GM23338 (cell line): ENCODE measurements around the gene TRUB1. TPM values are rescaled to one million over a fixed set of nuclear protein-coding genes. Genes with fewer than 3 reads are reported as not detected.

ENCODE experiments used
- ATAC-seq: fragments of 200-7000 bp; cut with Tn5 transposase; 3 replicates; pipeline ENCODE4 v1.9.1; 2020
- DNase-seq: peaks from one replicate; pipeline ENCODE4 v3.0.0-alpha.2; 2015; ENCODE audit warnings: low spot score
- H2AFZ ChIP-seq: fragments of 200-600 bp; sonication (generic); 2 replicates; pipeline ENCODE4 v1.8.0; 2016; ENCODE audit warnings: antibody characterized with exemption, mild to moderate bottlenecking, moderate library complexity
- H3F3A ChIP-seq: fragments of 200-600 bp; sonication (generic); replicated peaks from 2 replicates; pipeline ENCODE4 v1.8.0; 2017; ENCODE audit warnings: antibody characterized with exemption, mixed run types, low read depth
- H3K27ac ChIP-seq: fragments of 200-600 bp; sonication (generic); 2 replicates; pipeline ENCODE4 v1.6.1; 2016; ENCODE audit warnings: low read depth
- H3K27me3 ChIP-seq: fragments of 200-600 bp; sonication (generic); 2 replicates; pipeline ENCODE4 v1.8.0; 2016; ENCODE audit warnings: mild to moderate bottlenecking, mixed run types, moderate library complexity; ENCODE audit not compliant: insufficient read depth
- H3K36me3 ChIP-seq: fragments of 200-600 bp; sonication (generic); 2 replicates; pipeline ENCODE4 v1.8.0; 2016; ENCODE audit warnings: mild to moderate bottlenecking; ENCODE audit not compliant: insufficient read depth
- H3K4me1 ChIP-seq: fragments of 200-600 bp; sonication (generic); 2 replicates; pipeline ENCODE4 v1.8.0; 2016; ENCODE audit warnings: mild to moderate bottlenecking, moderate library complexity; ENCODE audit not compliant: insufficient read depth
- H3K4me2 ChIP-seq: fragments of 200-600 bp; sonication (generic); 2 replicates; pipeline ENCODE4 v1.7.1; 2017; ENCODE audit warnings: mixed run types
- H3K4me3 ChIP-seq: fragments of 200-600 bp; sonication (generic); 2 replicates; pipeline ENCODE4 v1.6.1; 2016; ENCODE audit warnings: mixed run types
- H3K79me2 ChIP-seq: fragments of 200-600 bp; sonication (generic); replicated peaks from 2 replicates; pipeline ENCODE4 v1.8.0; 2017; ENCODE audit warnings: mild to moderate bottlenecking; ENCODE audit not compliant: insufficient read depth
- H3K9me2 ChIP-seq: fragments of 200-600 bp; sonication (generic); 2 replicates; pipeline ENCODE4 v1.8.0; 2017; ENCODE audit not compliant: insufficient read depth
- H4K20me1 ChIP-seq: fragments of 200-600 bp; sonication (generic); replicated peaks from 2 replicates; pipeline ENCODE4 v1.8.0; 2017; ENCODE audit warnings: mild to moderate bottlenecking; ENCODE audit not compliant: insufficient read depth
- H3K27ac Mint-ChIP-seq: 2 replicates; pipeline ENCODE4 v1.8.0; 2020; ENCODE audit warnings: inconsistent platforms, mild to moderate bottlenecking, moderate library complexity, mixed read lengths
- H3K27me3 Mint-ChIP-seq: 3 replicates; pipeline ENCODE4 v1.8.0; 2022; ENCODE audit warnings: low read depth, mild to moderate bottlenecking, moderate library complexity, mixed read lengths, inconsistent platforms; ENCODE audit not compliant: insufficient read depth, poor library complexity
- H3K36me3 Mint-ChIP-seq: 3 replicates; pipeline ENCODE4 v1.8.0; 2021; ENCODE audit warnings: low read depth, mild to moderate bottlenecking, inconsistent platforms, moderate library complexity, mixed read lengths
- H3K4me1 Mint-ChIP-seq: 3 replicates; pipeline ENCODE4 v1.8.0; 2020; ENCODE audit warnings: mild to moderate bottlenecking, inconsistent platforms, mixed read lengths
- H3K4me3 Mint-ChIP-seq: 3 replicates; pipeline ENCODE4 v1.8.0; 2021; ENCODE audit warnings: moderate library complexity, mild to moderate bottlenecking, inconsistent platforms, mixed read lengths
- H3K9me3 Mint-ChIP-seq: 3 replicates; pipeline ENCODE4 v1.8.0; 2020; ENCODE audit warnings: moderate library complexity, mild to moderate bottlenecking, inconsistent platforms, mixed read lengths
- CREB1 ChIP-seq: fragments of 250-450 bp; sonication (Bioruptor Pico); IDR thresholded peaks from 2 replicates; pipeline ENCODE4 v1.5.0; 2020; ENCODE audit warnings: low read depth, mild to moderate bottlenecking, moderate library complexity
- CTCF ChIP-seq, 2 experiments: fragments of 200-600 bp in 1 of 2; sonication (generic) in 1 of 2; conservative IDR thresholded peaks; 2 replicates each; pipeline versions ENCODE4 v1.5.1 to v1.6.1; 2016 to 2017; ENCODE audit warnings: antibody characterized with exemption in 2 of 2, low read depth in 2 of 2, mild to moderate bottlenecking in 2 of 2, moderate library complexity in 1 of 2
- ETS1 ChIP-seq: IDR thresholded peaks from 2 replicates; pipeline ENCODE4 v1.6.1; 2016; ENCODE audit warnings: antibody characterized with exemption
- EZH2 ChIP-seq: fragments of 200-600 bp; sonication (generic); IDR thresholded peaks from one replicate; pipeline ENCODE4 v1.8.0; 2017; ENCODE audit warnings: antibody characterized with exemption, mild to moderate bottlenecking, low read depth; ENCODE audit not compliant: unreplicated experiment
- EZH2phosphoT487 ChIP-seq: fragments of 200-600 bp; sonication (generic); IDR thresholded peaks from one replicate; pipeline ENCODE4 v1.8.1; 2018; ENCODE audit warnings: antibody characterized with exemption; ENCODE audit not compliant: unreplicated experiment
- POLR2AphosphoS5 ChIP-seq: IDR thresholded peaks from 2 replicates; pipeline ENCODE4 v1.6.1; 2016; ENCODE audit warnings: antibody characterized with exemption, low read depth
- STAT1 ChIP-seq: IDR thresholded peaks from one replicate; pipeline ENCODE4 v1.6.1; 2016; ENCODE audit warnings: antibody characterized with exemption; ENCODE audit not compliant: unreplicated experiment
- ZNF114 ChIP-seq: fragments of 250-450 bp; sonication (Bioruptor Pico); IDR thresholded peaks from 2 replicates; pipeline ENCODE4 v1.5.0; 2020; ENCODE audit warnings: mild to moderate bottlenecking, moderate library complexity
- ZNF331 ChIP-seq: fragments of 250-450 bp; sonication (Bioruptor Pico); IDR thresholded peaks from 2 replicates; pipeline ENCODE4 v1.5.0; 2020; ENCODE audit warnings: low read depth, mild to moderate bottlenecking, moderate library complexity
- ZNF462 ChIP-seq: fragments of 250-450 bp; sonication (Bioruptor Pico); IDR thresholded peaks from 2 replicates; pipeline ENCODE4 v1.5.0; 2020; ENCODE audit warnings: mild to moderate bottlenecking, moderate library complexity
- polyA plus RNA-seq: library from polyadenylated mRNA; unstranded; fragments of >200 nt; fragmentation: Nextera tagmentation; extraction: Ambion mirVana; gene quantifications from 2 replicates; pipeline ENCODE4 v1.2.1, GENCODE V29; 2016
- total RNA-seq: library from RNA; depleted of rRNA; stranded (reverse); fragments of >200 nt; shearing (Covaris generic); gene quantifications from 2 replicates; pipeline ENCODE4 v1.2.3, GENCODE V29; 2014
- TF ChIP-seq, protein P1 (sequence below): IDR thresholded peaks from one replicate; pipeline ENCODE4 v1.6.1; 2018; ENCODE audit warnings: antibody characterized with exemption; ENCODE audit not compliant: unreplicated experiment

Gene TRUB1
- total and polyA plus RNA-seq, 2 experiments from 2014 or later, result 15.5 to 34.5 TPM

DNA sequence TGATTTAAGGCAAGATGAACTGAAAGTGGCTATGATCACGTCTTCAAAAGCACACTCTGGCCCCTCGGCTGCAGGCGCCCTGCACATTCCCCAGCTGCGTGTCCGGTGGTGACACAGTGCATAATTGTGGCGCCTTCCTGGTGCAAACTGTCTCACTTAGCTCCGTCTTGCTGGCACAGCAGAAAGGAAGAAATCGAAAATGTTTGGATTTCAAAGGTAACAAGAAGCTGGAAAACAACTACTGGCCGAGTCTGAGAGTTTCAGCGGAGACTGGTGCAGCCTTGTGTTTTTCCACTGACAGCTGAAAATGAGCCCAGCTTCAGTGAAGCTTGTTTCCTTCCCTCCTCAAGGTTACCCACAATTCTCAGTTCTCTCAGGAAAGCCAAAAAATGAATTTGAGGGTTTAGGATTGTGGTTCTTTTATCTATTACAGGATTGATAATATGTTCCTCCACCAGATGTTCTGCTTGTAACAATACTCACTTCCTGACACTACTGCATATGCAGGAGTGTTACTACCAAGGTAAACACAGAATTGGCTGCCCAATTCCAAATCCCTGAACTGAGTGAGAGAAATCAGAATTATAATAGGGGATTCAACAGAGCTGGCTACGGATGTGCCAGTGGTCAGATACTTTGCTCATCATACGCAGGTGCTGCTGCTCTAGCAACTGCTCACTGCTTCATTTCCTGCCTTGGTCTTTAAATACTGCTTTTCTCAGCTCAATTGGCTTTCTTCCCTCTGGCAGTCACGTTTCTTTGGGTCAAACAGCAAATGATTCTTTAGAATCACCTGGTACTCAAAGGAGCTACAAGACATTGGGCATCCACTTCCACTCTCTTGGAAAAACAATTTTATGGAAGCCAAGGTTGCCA is 63.7 kb downstream of the TRUB1 start (continued):
- no peak for TF ChIP-seq CTCF (conservative IDR thresholded peaks at IDR 0.05; ENCODE audit: low read depth in 2 of 2)
- TF ChIP-seq POLR2AphosphoS5, result no peak
- TF ChIP-seq, protein P1, sequence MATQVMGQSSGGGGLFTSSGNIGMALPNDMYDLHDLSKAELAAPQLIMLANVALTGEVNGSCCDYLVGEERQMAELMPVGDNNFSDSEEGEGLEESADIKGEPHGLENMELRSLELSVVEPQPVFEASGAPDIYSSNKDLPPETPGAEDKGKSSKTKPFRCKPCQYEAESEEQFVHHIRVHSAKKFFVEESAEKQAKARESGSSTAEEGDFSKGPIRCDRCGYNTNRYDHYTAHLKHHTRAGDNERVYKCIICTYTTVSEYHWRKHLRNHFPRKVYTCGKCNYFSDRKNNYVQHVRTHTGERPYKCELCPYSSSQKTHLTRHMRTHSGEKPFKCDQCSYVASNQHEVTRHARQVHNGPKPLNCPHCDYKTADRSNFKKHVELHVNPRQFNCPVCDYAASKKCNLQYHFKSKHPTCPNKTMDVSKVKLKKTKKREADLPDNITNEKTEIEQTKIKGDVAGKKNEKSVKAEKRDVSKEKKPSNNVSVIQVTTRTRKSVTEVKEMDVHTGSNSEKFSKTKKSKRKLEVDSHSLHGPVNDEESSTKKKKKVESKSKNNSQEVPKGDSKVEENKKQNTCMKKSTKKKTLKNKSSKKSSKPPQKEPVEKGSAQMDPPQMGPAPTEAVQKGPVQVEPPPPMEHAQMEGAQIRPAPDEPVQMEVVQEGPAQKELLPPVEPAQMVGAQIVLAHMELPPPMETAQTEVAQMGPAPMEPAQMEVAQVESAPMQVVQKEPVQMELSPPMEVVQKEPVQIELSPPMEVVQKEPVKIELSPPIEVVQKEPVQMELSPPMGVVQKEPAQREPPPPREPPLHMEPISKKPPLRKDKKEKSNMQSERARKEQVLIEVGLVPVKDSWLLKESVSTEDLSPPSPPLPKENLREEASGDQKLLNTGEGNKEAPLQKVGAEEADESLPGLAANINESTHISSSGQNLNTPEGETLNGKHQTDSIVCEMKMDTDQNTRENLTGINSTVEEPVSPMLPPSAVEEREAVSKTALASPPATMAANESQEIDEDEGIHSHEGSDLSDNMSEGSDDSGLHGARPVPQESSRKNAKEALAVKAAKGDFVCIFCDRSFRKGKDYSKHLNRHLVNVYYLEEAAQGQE, result no peak
- no peak for TF ChIP-seq CREB1 (CRISPR knock-in tag)
- TF ChIP-seq ETS1, result no peak
- TF ChIP-seq EZH2phosphoT487, result no peak
- no peak for TF ChIP-seq EZH2
- TF ChIP-seq ZNF331 (CRISPR knock-in tag), result no peak

GRCh38 chr10:115003396-115003795 is 65.4 kb downstream of the TRUB1 start:
- H3K4me1 Mint-ChIP-seq, result peaks cover 26% of the 10 kb centered on the region
- TF ChIP-seq ZNF462 (CRISPR knock-in tag), result no peak
- TF ChIP-seq POLR2AphosphoS5, result no peak
- no peak for TF ChIP-seq ZNF114 (CRISPR knock-in tag)
- TF ChIP-seq STAT1, result no peak
- TF ChIP-seq CREB1 (CRISPR knock-in tag), result no peak
- H4K20me1 ChIP-seq, result no peaks in the 10 kb centered on the region
- H3K4me3 ChIP-seq, result no peak overlapping the region
- H3K9me2 ChIP-seq, result no peaks in the 10 kb centered on the region
- no peak overlapping the region for H2AFZ ChIP-seq
- no peak overlapping the region for H3K27ac Mint-ChIP-seq
- H3F3A ChIP-seq, result no peaks in the 10 kb centered on the region
- no peak overlapping the region for H3K4me3 Mint-ChIP-seq
- H3K36me3 Mint-ChIP-seq, result no peaks in the 10 kb centered on the region
- no peak overlapping the region for H3K27ac ChIP-seq
- peaks cover 17% of the 10 kb centered on the region for H3K4me1 ChIP-seq
- DNase-seq (no peak), ATAC-seq (no peak)
- H3K36me3 ChIP-seq, result no peaks in the 10 kb centered on the region
- H3K9me3 Mint-ChIP-seq, result no peaks in the 10 kb centered on the region
- H3K79me2 ChIP-seq, result no peaks in the 10 kb centered on the region
- no peaks in the 10 kb centered on the region for H3K27me3 ChIP-seq
- H3K27me3 Mint-ChIP-seq, result no peaks in the 10 kb centered on the region
- no peak overlapping the region for H3K4me2 ChIP-seq
